Ureter (tissue), 1 donor: ENCODE results near the gene DCC. TPM values are rescaled to one million over a fixed set of nuclear protein-coding genes. Genes with fewer than 3 reads are reported as not detected.

ENCODE experiments used
- DNase-seq: peaks from one replicate; pipeline ENCODE4 v3.0.0-alpha.2; 2020; ENCODE audit warnings: low spot score
- total RNA-seq: library from RNA; stranded (reverse); gene quantifications from one replicate; pipeline ENCODE4 v1.2.4, GENCODE V29; 2023
- donor health status: DM: yes; HTN: yes; CAD: no.

The DCC gene
- total RNA-seq, 1 donor from 2014 or later, result 4.4 TPM

DNA sequence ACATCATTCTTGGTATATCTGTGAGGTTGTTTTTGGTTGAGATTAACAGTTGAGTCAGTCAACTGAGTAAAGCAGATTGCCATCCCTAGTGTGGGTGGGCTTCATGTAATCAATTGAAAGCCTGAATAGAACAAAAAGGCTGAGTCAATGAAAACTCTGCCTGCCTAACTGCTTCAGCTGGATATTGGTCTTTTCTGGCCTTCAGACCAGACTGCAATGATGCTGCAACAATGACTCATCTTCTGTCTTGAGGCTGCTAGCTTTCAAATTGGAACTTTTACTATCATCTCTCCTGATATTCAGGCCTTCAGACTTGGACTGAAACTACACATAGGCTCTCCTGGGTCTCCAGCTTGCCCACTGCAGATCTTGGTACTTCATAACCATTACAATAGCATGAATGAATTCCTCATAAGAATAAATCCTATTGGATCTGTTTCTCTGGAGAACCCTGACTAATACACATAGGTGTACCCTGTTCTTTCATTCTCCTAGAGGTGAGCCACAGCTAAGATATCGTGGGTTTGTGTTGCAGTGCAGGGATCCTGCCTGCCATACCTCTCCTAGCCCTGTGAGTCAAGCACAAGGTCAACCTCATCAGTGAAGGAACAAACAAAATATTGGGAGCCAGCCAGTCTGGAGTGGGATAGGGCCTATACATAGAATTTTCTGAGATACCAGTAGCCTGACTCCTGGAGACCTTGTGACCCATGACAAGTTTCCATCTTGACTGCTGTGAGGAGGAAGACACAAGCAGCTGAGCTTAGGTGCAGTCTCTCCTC lies 473.8 kb downstream of the DCC start:
- DNase-seq, result no peak

- no peak for DNase-seq
Measured at GRCh38 chr18:52815651-52816050, 475.7 kb downstream of the DCC start.

DNA sequence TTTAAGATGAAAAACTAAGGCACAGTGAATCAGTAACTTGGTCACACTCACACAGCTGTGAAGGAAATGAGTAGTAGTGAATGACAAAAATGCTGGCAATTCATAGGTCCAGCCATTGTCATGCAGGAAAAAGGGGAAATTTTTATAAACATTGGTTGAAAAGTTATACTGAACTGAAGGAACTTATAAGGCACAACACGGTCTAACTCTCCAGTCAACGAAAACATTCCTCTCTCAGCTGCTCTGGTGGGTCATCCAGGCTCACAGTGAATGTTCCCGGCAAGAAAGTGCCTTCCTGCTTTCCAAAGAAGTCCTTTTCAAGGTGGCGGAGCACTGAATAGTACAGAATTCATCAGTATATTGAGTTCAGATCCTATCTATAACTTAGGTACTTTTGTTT lies 476.1 kb downstream of the DCC start:
- DNase-seq, result no peak

DNA sequence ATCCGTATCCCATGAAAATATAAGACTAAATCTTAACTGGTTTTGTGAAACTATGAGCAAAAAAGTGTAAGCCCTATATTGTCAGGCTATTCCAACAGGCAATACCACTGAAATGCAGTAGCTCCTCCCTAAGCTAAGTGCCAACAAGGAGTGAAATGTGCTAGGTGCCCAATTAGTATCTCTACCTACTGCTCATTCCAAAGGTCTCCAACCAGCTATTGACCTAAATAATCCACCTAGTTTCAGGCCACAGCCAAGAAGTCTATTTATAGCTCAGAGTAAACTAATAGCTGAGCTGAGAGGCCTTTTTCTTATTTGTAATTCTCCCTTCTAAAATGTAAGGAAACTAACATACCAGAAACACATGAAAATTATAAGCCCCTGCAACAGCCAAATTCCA lies 482.2 kb downstream of the DCC start:
- no peak for DNase-seq

GRCh38 chr18:52824126-52824525 lies 484.1 kb downstream of the DCC start:
- DNase-seq, result no peak

- no peak for DNase-seq
Measured at GRCh38 chr18:52826994-52827393, 487.0 kb downstream of the DCC start.

GRCh38 chr18:52829320-52829719 lies 489.3 kb downstream of the DCC start:
- no peak for DNase-seq

- no peak for DNase-seq
Measured at GRCh38 chr18:52829876-52830405, 489.9 kb downstream of the DCC start.

GRCh38 chr18:52844323-52844722 lies 504.3 kb downstream of the DCC start:
- DNase-seq, result no peak

- DNase-seq, result no peak
Measured at GRCh38 chr18:52845036-52845435, 505.0 kb downstream of the DCC start.

DNA sequence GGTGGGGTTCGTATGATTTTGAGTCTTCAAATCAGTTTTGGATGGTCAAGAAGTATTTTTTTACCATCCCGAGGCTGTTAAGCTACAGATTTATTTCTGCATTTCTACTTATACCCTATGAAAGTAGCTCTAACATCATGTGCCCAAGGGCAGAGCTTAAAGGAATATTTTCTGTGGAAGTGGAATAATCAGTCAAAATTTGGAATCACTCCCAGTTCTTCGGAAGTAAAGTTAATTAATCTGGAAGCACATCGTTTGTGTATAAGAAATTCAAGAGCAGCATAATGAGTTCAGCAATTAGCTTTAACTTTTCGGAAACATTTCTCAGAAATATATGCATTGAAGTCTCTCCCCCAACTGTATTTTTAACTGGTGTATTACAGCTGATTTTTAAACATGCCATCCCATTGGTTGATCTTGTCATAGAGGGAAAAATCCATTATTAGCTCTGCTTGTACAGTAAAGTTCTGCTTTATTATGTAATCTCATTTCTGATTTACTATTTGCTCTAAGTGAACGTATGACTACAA lies 510.1 kb downstream of the DCC start:
- DNase-seq, result no peak

DNA sequence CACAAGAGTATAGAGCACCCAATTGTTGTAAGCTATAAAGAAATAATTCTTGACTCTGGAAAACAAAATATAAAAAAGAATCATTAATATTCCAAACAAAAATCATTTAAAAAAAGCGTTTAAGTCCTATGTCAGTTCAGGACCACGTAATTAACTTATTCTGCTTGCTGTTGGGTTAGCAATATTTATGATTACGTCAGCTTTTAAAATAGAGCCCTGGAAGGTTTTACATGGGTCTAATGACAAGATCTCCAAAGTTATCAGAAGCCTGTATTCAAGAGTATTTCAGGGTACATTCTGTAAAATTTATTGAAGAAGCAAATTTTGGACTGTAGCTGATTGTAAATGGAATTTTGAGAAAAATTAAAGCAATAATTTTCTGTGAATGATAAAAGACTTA lies 521.6 kb downstream of the DCC start:
- no peak for DNase-seq

GRCh38 chr18:52869349-52869923 lies 529.4 kb downstream of the DCC start:
- no peak for DNase-seq

DNA sequence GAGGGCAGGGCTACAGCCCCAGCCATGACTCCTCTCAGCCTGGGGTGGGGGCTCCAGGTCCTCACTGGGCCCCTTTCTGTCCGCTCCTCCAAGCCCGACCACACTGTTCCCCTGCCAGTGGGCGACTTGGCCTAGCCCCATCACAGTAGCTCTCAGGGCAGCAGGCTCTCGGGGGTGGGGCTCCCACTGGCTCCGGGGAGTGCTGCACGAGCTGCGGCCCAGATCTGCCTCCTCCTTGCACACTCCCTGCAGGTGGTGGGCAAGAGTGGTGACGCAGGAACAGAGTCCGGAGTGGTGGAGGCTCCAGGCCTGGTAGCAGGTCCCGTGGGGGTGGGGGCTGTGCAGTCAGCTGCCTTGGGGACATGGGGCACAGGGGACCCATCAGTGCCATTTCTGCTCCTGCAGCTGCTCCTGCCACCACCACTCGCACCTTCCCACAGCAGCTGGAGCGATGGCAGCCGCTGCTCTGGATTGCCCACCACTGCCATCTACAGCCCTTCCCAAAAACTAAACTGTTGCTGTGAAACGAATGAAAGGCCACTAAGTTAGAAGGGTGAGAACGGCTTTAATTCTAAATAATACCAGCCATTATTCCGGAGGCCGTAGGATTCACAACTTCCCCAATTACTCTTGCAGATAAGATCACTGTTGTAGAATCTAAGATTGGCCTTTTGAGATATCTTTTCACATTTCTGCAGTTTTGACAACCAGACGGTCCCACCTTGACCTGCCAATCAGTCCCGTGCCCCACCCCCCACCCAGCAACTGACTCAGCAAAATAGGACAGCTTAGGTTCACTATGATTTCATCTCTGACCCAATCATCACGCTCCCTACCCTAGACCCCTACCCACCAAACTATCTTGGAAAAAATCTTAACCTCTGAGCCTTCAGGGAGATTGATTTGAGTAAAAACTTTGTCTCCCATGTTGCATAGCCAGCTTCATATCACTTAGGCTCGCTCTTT lies 530.2 kb downstream of the DCC start:
- no peak for DNase-seq

DNA sequence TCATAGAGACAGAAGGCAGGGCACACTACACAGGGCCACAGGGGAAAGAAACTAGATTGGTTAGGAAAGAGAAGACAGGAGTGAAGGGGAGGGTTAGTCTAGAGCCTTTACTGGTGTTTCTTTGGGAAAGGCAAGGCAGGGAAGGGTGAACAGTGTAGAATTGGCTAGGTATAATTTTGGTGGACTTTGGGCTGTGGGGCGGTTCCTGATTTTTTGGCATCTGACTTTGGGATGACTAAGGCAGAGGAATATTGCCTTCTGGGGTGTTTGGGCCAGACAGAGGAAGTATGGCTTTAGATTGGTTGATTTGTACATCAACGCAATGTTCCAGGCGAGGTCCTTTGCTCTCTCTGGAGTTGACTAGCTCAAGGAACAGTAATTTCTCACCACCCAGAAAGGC lies 534.8 kb downstream of the DCC start:
- no peak for DNase-seq

GRCh38 chr18:52875725-52876124 lies 535.7 kb downstream of the DCC start:
- no peak for DNase-seq

- DNase-seq, result no peak
Measured at GRCh38 chr18:52888014-52888413, 548.0 kb downstream of the DCC start.

- no peak for DNase-seq
Measured at GRCh38 chr18:52894801-52895200, 554.8 kb downstream of the DCC start.

GRCh38 chr18:52897611-52898484 lies 557.9 kb downstream of the DCC start:
- DNase-seq, result no peak

DNA sequence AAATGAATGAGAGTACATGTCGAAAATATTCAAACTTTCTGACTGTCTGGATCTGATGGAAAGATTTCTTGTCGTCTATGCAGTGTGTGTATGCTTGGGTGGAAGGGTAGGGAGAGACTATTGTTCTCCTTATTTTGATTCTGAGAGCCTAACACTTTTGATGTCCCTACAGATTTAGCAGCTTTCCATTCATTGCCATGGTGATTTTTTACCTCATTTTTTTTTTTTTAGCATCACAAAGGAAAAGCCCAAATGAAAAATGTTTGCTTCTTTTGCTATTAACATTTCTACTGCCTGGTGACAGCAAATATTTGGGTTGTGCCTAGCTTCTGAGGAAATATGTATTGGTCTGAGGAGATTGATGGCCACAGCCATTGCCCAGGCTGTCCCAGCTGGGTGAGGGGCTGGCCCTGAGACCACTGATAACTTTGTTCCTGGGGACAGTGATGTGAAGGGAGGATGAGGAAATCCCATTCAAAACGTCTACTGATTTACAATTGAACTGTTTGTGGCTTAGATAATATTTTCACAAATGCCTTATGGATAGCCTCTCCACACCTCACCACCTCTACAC lies 558.6 kb downstream of the DCC start:
- DNase-seq, result no peak

DNA sequence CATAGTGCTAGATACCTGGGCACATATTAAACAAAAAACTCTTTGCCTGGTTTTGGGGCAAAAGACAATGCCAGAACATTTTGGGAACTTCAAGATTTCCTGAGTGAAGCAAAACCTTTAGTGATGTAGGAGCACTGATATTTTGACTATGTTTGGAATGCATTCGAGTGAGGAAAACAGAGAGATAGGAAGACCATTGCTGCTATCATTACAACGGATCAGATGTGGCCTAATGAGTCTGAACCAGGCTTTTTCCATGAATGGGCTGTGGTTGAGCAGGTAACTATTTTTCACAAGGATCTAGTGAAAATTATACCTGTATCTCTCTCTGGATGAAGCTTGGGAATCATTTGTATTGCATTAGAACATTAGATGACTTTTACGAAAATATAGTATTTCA lies 562.2 kb downstream of the DCC start:
- DNase-seq, result no peak
